IPS-20b (cell line): ENCODE measurements around the gene DEPDC5.

Experiments
- H3K27ac ChIP-seq: one replicate; pipeline ENCODE4 v1.5.1; 2013; ENCODE audit warnings: low read length
- H3K27me3 ChIP-seq: 2 replicates; pipeline ENCODE4 v1.6.1; 2013; ENCODE audit warnings: mild to moderate bottlenecking, low read length, inconsistent platforms; ENCODE audit not compliant: insufficient read depth
- H3K36me3 ChIP-seq: 2 replicates; pipeline ENCODE4 v1.6.1; 2013; ENCODE audit warnings: low read depth, mild to moderate bottlenecking, inconsistent platforms, low read length, moderate library complexity; ENCODE audit not compliant: insufficient read depth
- H3K4me1 ChIP-seq: 2 replicates; pipeline ENCODE4 v1.6.1; 2013; ENCODE audit warnings: mild to moderate bottlenecking, control low read depth, inconsistent platforms, low read length, moderate library complexity; ENCODE audit not compliant: insufficient read depth
- H3K4me3 ChIP-seq: 2 replicates; pipeline ENCODE4 v1.5.1; 2013; ENCODE audit warnings: mild to moderate bottlenecking, low read length, inconsistent platforms
- H3K9ac ChIP-seq: 2 replicates; pipeline ENCODE4 v1.6.1; 2013; ENCODE audit warnings: low read depth, mild to moderate bottlenecking, inconsistent platforms, low read length, moderate library complexity
- H3K9me3 ChIP-seq: 2 replicates; pipeline ENCODE4 v1.6.1; 2013; ENCODE audit warnings: mild to moderate bottlenecking, low read depth, low read length, inconsistent platforms; ENCODE audit not compliant: insufficient read depth

The DEPDC5 gene

DNA sequence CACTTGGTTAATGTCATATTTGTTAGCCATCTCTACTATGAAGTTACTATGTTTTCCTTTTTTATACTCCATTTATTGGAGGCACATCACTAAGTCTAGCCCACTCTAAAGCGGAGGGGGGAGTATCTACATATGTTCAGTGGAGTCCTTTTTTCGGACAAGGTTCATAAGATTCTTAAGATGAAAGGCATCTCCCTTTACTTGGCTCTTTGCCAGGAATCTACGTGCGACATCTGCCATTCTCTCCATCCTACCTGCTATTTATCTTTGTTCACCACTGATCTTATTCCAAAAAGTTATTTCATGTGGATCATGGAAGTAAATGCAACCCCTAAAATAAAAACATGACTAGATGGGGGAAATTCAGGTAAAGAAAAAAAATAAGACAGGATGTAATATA, 113.1 kb downstream of the DEPDC5 start:
- peaks cover 11% of the 10 kb centered on the region for H3K36me3 ChIP-seq
- H3K4me3 ChIP-seq, result peak overlapping the region; percentile 39; the same call in 1 of the 2 replicates
- no peak overlapping the region for H3K27ac ChIP-seq
- peaks cover 17% of the 10 kb centered on the region for H3K4me1 ChIP-seq
- no peaks in the 10 kb centered on the region for H3K9me3 ChIP-seq
- H3K27me3 ChIP-seq, result no peaks in the 10 kb centered on the region
- H3K9ac ChIP-seq, result no peak overlapping the region; the same call in 1 of the 2 replicates

DNA sequence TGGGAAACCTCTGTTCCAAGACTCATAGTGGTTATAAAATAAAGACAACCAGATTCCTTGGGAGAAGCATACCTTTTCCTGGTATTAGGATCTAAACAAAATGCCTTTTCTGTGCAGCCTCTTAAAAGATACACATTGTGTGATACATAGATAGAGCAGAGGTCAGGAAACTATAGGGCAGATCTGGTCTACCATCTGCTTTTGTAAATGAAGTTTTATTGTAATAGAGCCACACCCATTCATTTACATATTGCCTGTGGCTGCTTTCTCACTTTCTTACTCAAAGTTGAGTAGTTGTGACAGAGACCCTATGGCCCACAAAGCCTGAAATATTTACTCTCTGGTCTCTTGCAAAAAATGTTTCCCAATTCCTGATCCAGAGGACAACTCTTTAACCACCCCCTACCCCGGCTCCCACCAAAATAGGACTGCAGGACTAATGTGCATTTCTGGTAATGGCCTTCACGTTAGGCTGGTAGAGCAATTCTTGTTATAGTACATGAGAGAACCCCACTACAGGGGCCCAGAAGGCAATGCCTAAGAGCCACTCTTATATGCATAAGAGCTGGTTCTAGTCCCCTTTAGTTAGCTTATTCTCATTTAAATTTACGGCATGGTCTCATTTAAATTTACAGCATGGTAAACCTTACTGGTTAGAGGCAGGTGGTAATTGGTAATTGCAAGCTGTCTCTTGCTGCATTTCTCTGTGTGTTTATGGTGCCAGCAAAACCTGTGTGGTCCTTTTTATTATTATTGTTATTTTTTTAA, 113.8 kb downstream of the DEPDC5 start:
- Histone ChIP-seq H3K27ac (no peak overlapping the region), H3K4me1 (peaks cover 17% of the 10 kb centered on the region), H3K4me3 (peak overlapping the region; percentile 39; the same call in 1 of the 2 replicates), H3K36me3 (peaks cover 11% of the 10 kb centered on the region), H3K27me3 (no peaks in the 10 kb centered on the region), H3K9ac (no peak overlapping the region; the same call in 1 of the 2 replicates), H3K9me3 (no peaks in the 10 kb centered on the region)

DNA sequence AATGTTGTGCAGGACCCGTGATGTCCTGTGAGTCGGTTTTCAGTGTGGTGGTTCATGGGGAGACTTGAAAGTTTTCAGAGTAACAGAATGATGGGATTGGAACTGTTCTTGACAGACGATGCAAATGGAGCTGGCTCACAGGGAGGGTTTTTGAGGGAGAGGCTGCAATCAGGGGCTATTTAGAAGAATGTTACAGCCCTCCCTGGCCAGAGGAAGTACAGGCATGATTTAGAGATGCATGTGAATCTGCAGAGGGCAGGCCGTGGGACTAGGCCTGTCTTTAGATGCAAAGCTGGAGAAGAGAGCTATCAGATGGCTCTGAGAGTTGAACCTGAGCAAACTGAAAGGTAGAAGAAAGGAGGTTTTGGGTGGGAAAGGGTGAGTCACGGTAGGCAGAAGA, 115.9 kb downstream of the DEPDC5 start:
- no peak overlapping the region for H3K9ac ChIP-seq
- no peaks in the 10 kb centered on the region for H3K27me3 ChIP-seq
- H3K27ac ChIP-seq, result no peak overlapping the region
- peaks cover 14% of the 10 kb centered on the region for H3K36me3 ChIP-seq
- no peaks in the 10 kb centered on the region for H3K9me3 ChIP-seq
- peaks cover 17% of the 10 kb centered on the region for H3K4me1 ChIP-seq
- no peak overlapping the region for H3K4me3 ChIP-seq

DNA sequence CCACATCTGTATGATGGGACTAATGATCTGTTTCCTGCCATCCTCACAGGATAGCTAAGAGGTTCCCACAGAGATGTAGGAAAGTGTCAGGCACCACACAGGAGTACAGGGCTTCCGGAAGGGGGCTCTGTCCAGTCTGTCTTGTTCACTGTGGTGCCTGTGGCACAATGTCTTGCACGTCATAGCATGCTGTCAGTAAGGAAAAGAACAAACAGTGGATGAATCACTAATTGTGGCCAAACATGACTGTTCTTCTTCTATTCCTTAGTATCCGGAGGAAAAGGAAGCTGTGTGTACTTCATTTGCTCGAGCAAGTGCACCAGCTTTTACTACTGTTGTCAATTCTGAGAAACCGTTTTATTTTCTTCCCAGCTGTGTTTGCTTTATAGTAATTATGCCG, 117.1 kb downstream of the DEPDC5 start:
- H3K27me3 ChIP-seq, result no peaks in the 10 kb centered on the region
- peaks cover 17% of the 10 kb centered on the region for H3K4me1 ChIP-seq
- no peak overlapping the region for H3K27ac ChIP-seq
- H3K4me3 ChIP-seq, result no peak overlapping the region
- H3K36me3 ChIP-seq, result peaks cover 19% of the 10 kb centered on the region
- H3K9me3 ChIP-seq, result no peaks in the 10 kb centered on the region
- H3K9ac ChIP-seq, result no peak overlapping the region

DNA sequence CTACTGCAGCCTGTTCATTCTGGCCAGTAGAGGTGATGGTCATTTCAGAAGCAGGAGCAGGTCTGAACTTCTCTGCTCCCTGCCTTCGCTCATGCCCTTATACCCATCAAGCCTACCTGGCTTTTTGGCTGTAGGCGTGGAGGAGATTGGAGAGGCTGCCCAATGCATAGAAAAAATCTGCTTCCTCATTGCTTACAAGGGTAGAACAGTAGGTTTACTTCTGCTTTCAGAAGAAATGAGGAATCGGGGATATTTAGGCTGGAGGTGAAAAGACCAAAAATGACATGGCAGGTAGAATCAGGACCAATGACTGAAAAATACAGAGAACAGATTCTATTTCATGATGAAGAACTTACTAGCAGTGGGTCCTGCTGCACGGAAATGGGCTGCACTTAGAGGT, 117.7 kb downstream of the DEPDC5 start:
- H3K9ac ChIP-seq, result no peak overlapping the region
- peaks cover 17% of the 10 kb centered on the region for H3K4me1 ChIP-seq
- no peak overlapping the region for H3K4me3 ChIP-seq
- peaks cover 19% of the 10 kb centered on the region for H3K36me3 ChIP-seq
- no peak overlapping the region for H3K27ac ChIP-seq
- no peaks in the 10 kb centered on the region for H3K27me3 ChIP-seq
- H3K9me3 ChIP-seq, result no peaks in the 10 kb centered on the region

DNA sequence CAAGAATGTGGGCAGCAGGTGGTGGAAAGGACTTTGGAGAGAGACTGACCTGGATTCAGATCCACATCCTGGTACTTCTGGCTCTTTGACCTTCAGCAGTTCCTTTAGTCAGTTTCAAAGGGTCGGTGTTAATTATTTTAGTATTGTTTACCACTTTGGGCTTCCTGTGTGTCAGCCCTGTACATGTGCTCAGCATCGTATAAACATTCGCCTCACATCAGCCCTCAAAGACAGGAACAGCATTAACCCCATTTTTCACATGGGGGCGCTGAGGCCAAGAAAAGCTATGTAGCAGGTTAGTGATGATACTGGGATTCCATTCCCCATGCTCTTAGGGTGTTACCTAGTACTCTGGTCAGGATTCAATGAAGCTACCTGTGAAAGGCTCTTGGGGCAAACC, 118.4 kb downstream of the DEPDC5 start:
- no peak overlapping the region for H3K9ac ChIP-seq
- no peak overlapping the region for H3K4me3 ChIP-seq
- peaks cover 19% of the 10 kb centered on the region for H3K36me3 ChIP-seq
- no peaks in the 10 kb centered on the region for H3K9me3 ChIP-seq
- H3K4me1 ChIP-seq, result peaks cover 10% of the 10 kb centered on the region
- no peak overlapping the region for H3K27ac ChIP-seq
- H3K27me3 ChIP-seq, result no peaks in the 10 kb centered on the region

DNA sequence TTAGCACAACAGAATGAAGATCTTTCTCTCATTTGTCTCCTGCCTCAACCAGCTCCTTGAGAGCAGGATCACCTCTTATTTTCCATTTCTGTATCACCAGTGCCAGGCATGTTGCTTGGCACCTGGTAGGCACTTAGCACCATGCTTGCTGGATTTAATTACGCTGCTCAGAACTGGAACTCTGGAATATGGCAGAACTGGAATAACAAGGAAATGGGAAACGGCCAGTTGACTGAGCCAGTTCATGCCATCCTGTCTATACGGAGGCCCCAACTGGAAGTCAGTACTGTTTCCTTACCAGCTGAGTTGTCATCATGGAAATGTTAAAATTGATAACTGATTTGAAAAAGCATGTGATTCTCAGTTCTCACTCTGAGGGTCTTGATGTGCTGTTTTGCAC, 121.0 kb downstream of the DEPDC5 start:
- Histone ChIP-seq H3K9me3 (no peaks in the 10 kb centered on the region), H3K36me3 (peaks cover 24% of the 10 kb centered on the region), H3K27ac (no peak overlapping the region), H3K9ac (no peak overlapping the region), H3K27me3 (no peaks in the 10 kb centered on the region), H3K4me1 (no peaks in the 10 kb centered on the region), H3K4me3 (no peak overlapping the region)

DNA sequence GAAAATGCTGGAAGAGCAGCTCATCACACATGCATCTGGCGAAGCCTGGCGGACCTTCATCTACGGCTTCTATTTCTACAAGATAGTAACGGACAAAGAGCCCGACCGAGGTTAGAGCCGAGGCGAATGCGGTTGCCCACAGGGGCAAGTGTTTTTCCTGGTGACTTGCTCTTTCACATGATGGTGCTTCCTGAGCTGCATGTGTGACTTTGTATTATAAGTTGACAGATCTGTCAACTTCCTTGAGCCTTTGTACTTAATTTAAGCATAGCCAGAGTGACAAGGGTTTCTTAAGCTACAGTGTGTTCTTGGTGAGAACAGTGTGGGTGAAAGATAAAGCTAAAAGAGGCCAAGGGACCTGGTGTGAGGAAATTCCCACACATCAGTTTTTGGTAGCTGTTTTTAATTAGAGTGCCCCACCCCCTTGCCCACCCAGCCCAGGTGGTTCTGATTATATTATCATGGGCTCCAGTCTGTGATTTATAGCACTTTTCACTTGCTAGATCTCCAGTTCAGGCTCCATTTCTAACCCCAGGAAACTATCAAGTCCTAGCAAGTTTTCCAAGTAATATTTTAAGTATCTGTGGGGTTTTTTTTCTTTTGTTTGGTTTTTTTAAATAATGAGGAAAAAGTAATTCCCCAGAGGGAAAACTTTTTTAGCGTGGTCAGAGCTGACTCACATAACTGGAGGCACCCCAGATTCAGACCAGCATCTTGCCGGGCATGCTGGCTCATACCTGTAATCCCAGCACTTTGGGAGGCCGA, 122.5 kb downstream of the DEPDC5 start:
- H3K4me1 ChIP-seq, result no peaks in the 10 kb centered on the region
- no peaks in the 10 kb centered on the region for H3K9me3 ChIP-seq
- peaks cover 19% of the 10 kb centered on the region; the same call in 1 of the 2 replicates for H3K36me3 ChIP-seq
- H3K4me3 ChIP-seq, result no peak overlapping the region
- H3K27ac ChIP-seq, result no peak overlapping the region
- no peak overlapping the region for H3K9ac ChIP-seq
- H3K27me3 ChIP-seq, result no peaks in the 10 kb centered on the region

DNA sequence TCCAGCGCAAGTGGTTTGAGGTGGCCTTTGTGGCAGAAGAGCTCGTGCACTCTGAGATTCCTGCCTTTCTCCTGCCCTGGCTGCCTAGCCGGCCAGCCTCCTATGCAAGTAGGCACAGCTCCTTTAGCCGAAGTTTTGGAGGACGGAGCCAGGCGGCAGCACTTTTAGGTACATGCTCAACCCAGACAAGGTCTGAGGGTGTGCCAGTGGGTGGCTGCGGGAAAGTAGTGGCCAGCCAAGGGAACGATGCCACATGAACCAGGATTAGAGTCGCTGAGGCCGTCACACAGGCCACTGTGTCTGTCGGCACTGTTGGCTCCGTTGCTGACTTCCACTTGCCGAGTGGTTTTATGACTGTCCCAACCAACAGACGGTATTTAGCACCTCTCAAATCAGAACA, 125.8 kb downstream of the DEPDC5 start:
- Histone ChIP-seq H3K4me1 (no peaks in the 10 kb centered on the region), H3K36me3 (peaks cover 16% of the 10 kb centered on the region; the same call in 1 of the 2 replicates), H3K27me3 (no peaks in the 10 kb centered on the region), H3K9ac (no peak overlapping the region), H3K9me3 (no peaks in the 10 kb centered on the region), H3K27ac (no peak overlapping the region), H3K4me3 (no peak overlapping the region)

DNA sequence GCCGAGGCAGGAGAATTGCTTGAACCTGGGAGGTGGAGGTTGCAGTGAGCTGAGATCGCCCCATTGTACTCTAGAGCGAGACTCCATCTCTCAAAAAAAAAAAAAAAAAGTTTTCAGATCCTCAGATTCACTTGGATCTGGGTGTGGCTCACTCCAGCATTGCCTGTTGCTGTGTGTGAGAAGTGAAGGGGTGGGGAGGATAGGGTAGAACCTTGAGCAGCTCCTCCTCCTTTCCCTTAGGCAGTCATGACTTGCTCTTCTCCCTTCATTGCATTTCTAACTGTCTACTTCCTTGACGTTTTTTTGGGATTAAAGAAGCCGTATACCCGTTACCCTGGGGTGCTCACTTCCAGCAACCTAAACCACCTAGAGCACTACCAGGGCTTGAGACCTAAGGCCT, 127.4 kb downstream of the DEPDC5 start:
- Histone ChIP-seq H3K4me1 (no peaks in the 10 kb centered on the region), H3K9me3 (no peaks in the 10 kb centered on the region), H3K27ac (no peak overlapping the region), H3K36me3 (peaks cover 9% of the 10 kb centered on the region; the same call in 1 of the 2 replicates), H3K27me3 (no peaks in the 10 kb centered on the region), H3K4me3 (no peak overlapping the region), H3K9ac (no peak overlapping the region)

DNA sequence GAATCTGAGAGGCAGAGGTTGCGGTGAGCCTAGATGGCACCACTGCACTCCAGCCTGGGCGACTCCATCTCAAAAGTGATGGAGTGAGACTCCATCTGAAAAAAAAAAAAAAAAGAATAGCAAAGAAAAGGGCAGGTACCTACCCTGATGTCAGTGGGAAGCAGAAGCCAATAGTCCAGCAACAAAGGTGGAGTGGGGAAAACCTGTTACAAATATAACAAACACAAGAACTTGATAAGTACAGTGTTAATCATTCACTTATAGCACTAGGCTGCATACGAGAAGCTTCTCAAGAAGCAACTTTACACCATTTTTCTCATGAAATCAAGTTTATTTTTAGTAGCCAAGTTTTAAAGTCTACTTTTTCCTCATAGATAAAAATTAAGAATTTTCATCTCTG, 128.0 kb downstream of the DEPDC5 start:
- no peaks in the 10 kb centered on the region for H3K27me3 ChIP-seq
- H3K36me3 ChIP-seq, result peaks cover 9% of the 10 kb centered on the region; the same call in 1 of the 2 replicates
- no peaks in the 10 kb centered on the region for H3K4me1 ChIP-seq
- no peak overlapping the region for H3K9ac ChIP-seq
- H3K9me3 ChIP-seq, result no peaks in the 10 kb centered on the region
- H3K4me3 ChIP-seq, result no peak overlapping the region
- H3K27ac ChIP-seq, result no peak overlapping the region

DNA sequence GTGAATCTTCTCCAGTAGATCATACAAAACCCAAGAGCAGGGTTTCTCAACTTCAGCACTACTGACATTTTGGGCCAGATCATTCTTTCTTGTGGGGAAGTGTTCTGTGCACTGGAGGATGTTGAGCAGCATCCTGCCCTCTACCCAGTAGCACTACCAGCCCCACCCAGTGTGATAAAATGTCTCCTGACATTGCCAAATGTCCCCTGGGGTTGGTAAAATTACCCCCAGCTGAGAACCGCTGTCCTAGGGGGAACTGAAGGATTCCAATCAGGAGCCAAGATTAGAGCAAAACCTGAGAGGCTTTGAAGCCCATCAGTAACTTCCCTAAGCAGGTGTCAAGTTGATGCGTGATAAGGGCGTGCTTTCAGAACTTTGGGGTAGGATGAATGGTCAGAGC, 129.2 kb downstream of the DEPDC5 start:
- Histone ChIP-seq H3K27me3 (no peaks in the 10 kb centered on the region), H3K4me1 (no peaks in the 10 kb centered on the region), H3K9me3 (no peaks in the 10 kb centered on the region), H3K9ac (no peak overlapping the region), H3K4me3 (no peak overlapping the region), H3K36me3 (peaks cover 9% of the 10 kb centered on the region; the same call in 1 of the 2 replicates), H3K27ac (no peak overlapping the region)
